OCI-LY1 (cell line): Measurements from ENCODE around the gene TPRG1.

ENCODE experiments used
- H2AFZ ChIP-seq: fragments of 200-600 bp; sonication (generic), shearing (Covaris generic); 2 replicates; pipeline ENCODE4 v1.6.0; 2014; ENCODE audit warnings: antibody characterized with exemption, mild to moderate bottlenecking, low read length
- H3F3A ChIP-seq: fragments of 200-600 bp; sonication (generic), shearing (Covaris generic); 2 replicates; pipeline ENCODE4 v1.6.0; 2014; ENCODE audit warnings: mild to moderate bottlenecking, antibody characterized with exemption, low read length, moderate library complexity; ENCODE audit not compliant: insufficient read depth
- H3K27ac ChIP-seq: fragments of 200-600 bp; sonication (generic); 2 replicates; pipeline ENCODE4 v1.5.1; 2014; ENCODE audit warnings: low read length, mixed run types, mild to moderate bottlenecking, low read depth; ENCODE audit not compliant: poor library complexity, severe bottlenecking
- H3K27me3 ChIP-seq: fragments of 200-600 bp; sonication (generic); 2 replicates; pipeline ENCODE4 v1.6.0; 2014; ENCODE audit warnings: antibody characterized with exemption, mild to moderate bottlenecking, low read length, moderate library complexity; ENCODE audit not compliant: insufficient read depth
- H3K36me3 ChIP-seq: fragments of 200-600 bp; sonication (generic); 2 replicates; pipeline ENCODE4 v1.6.1; 2014; ENCODE audit warnings: mild to moderate bottlenecking, antibody characterized with exemption, low read length, moderate library complexity, mixed read lengths; ENCODE audit not compliant: insufficient read depth
- H3K4me1 ChIP-seq: fragments of 200-600 bp; sonication (generic); 2 replicates; pipeline ENCODE4 v1.5.1; 2014; ENCODE audit warnings: mild to moderate bottlenecking, low read length, moderate library complexity; ENCODE audit not compliant: insufficient read depth, severe bottlenecking
- H3K4me2 ChIP-seq: fragments of 200-600 bp; sonication (generic), shearing (Covaris generic); 2 replicates; pipeline ENCODE4 v1.6.1; 2014; ENCODE audit warnings: low read length
- H3K4me3 ChIP-seq: fragments of 200-600 bp; sonication (generic); 2 replicates; pipeline ENCODE4 v1.5.1; 2014; ENCODE audit warnings: low read length, low read depth, mild to moderate bottlenecking, mixed read lengths; ENCODE audit not compliant: poor library complexity, severe bottlenecking
- H3K79me2 ChIP-seq: fragments of 200-600 bp; shearing (Covaris generic); 2 replicates; pipeline ENCODE4 v1.6.1; 2016; ENCODE audit warnings: mixed run types, low read length, mixed read lengths; ENCODE audit not compliant: insufficient read depth
- H3K9ac ChIP-seq: fragments of 200-600 bp; sonication (generic), shearing (Covaris generic); 2 replicates; pipeline ENCODE4 v1.6.1; 2014; ENCODE audit warnings: mild to moderate bottlenecking, low read length, mixed read lengths
- H3K9me2 ChIP-seq: fragments of 200-600 bp; sonication (generic), shearing (Covaris generic); 2 replicates; pipeline ENCODE4 v1.6.1; 2014; ENCODE audit warnings: low read depth, mild to moderate bottlenecking, low read length, mixed read lengths
- H3K9me3 ChIP-seq: fragments of 200-600 bp; shearing (Covaris generic); 2 replicates; pipeline ENCODE4 v1.6.1; 2014; ENCODE audit warnings: low read length, mixed read lengths
- H4K20me1 ChIP-seq: fragments of 200-600 bp; sonication (generic), shearing (Covaris generic); 2 replicates; pipeline ENCODE4 v1.6.0; 2016; ENCODE audit warnings: mild to moderate bottlenecking, low read length; ENCODE audit not compliant: insufficient read depth
- CTCF ChIP-seq: fragments of 200-600 bp; sonication (generic), shearing (Covaris generic); IDR thresholded peaks from 2 replicates; pipeline ENCODE4 v1.5.1; 2017; ENCODE audit warnings: mild to moderate bottlenecking, antibody characterized with exemption, low read length, moderate library complexity, mixed read lengths
- EZH2 ChIP-seq: fragments of 200-600 bp; sonication (generic), shearing (Covaris generic); IDR thresholded peaks from 2 replicates; pipeline ENCODE4 v1.8.0; 2017; ENCODE audit warnings: borderline replicate concordance, mixed run types, mild to moderate bottlenecking, antibody characterized with exemption, low read length, moderate library complexity, mixed read lengths

The TPRG1 gene

GRCh38 chr3:189143771-189144170 lies 28.0 kb upstream of the TPRG1 start:
- no peak overlapping the region for H2AFZ ChIP-seq
- H3K9me2 ChIP-seq: no peaks in the 10 kb centered on the region
- H3K36me3 ChIP-seq: no peaks in the 10 kb centered on the region
- TF ChIP-seq EZH2 (no peak), CTCF (no peak)
- no peak overlapping the region for H3K9ac ChIP-seq
- H3K79me2 ChIP-seq: no peaks in the 10 kb centered on the region
- no peaks in the 10 kb centered on the region for H3K9me3 ChIP-seq
- no peaks in the 10 kb centered on the region for H3K4me1 ChIP-seq
- H3F3A ChIP-seq: no peaks in the 10 kb centered on the region
- no peak overlapping the region for H3K4me2 ChIP-seq
- H3K27ac ChIP-seq: no peak overlapping the region
- no peak overlapping the region for H3K4me3 ChIP-seq
- H4K20me1 ChIP-seq: no peaks in the 10 kb centered on the region
- H3K27me3 ChIP-seq: no peaks in the 10 kb centered on the region

GRCh38 chr3:189144645-189145044 lies 27.1 kb upstream of the TPRG1 start:
- no peak overlapping the region for H2AFZ ChIP-seq
- no peak overlapping the region for H3K4me3 ChIP-seq
- no peaks in the 10 kb centered on the region for H3F3A ChIP-seq
- no peaks in the 10 kb centered on the region for H3K4me1 ChIP-seq
- no peaks in the 10 kb centered on the region for H3K9me3 ChIP-seq
- no peak overlapping the region for H3K4me2 ChIP-seq
- TF ChIP-seq EZH2: no peak
- peak; percentile 35; the same call in 1 of the 2 replicates for TF ChIP-seq CTCF
- H3K9me2 ChIP-seq: no peaks in the 10 kb centered on the region
- H3K79me2 ChIP-seq: no peaks in the 10 kb centered on the region
- no peaks in the 10 kb centered on the region for H3K27me3 ChIP-seq
- no peak overlapping the region for H3K27ac ChIP-seq
- no peak overlapping the region for H3K9ac ChIP-seq
- H3K36me3 ChIP-seq: no peaks in the 10 kb centered on the region
- no peaks in the 10 kb centered on the region for H4K20me1 ChIP-seq

GRCh38 chr3:189146848-189147247 lies 24.9 kb upstream of the TPRG1 start:
- TF ChIP-seq EZH2 (no peak), CTCF (no peak)
- H3K27me3 ChIP-seq: no peaks in the 10 kb centered on the region
- no peaks in the 10 kb centered on the region for H3K79me2 ChIP-seq
- no peaks in the 10 kb centered on the region for H3K9me3 ChIP-seq
- H3K36me3 ChIP-seq: no peaks in the 10 kb centered on the region
- H3K4me1 ChIP-seq: no peaks in the 10 kb centered on the region
- no peaks in the 10 kb centered on the region for H4K20me1 ChIP-seq
- H3K9ac ChIP-seq: no peak overlapping the region
- no peaks in the 10 kb centered on the region for H3K9me2 ChIP-seq
- no peak overlapping the region for H3K27ac ChIP-seq
- no peak overlapping the region for H3K4me3 ChIP-seq
- no peak overlapping the region for H3K4me2 ChIP-seq
- no peaks in the 10 kb centered on the region for H3F3A ChIP-seq
- H2AFZ ChIP-seq: no peak overlapping the region
